Measurements from ENCODE around the gene ADA. TPM values are rescaled to one million over a fixed set of nuclear protein-coding genes. Genes with fewer than 3 reads are reported as not detected.

Gene ADA
- total RNA-seq, 4 donors from 2014 or later, result 7.6 to 14.5 (median 10.4) TPM

DNA sequence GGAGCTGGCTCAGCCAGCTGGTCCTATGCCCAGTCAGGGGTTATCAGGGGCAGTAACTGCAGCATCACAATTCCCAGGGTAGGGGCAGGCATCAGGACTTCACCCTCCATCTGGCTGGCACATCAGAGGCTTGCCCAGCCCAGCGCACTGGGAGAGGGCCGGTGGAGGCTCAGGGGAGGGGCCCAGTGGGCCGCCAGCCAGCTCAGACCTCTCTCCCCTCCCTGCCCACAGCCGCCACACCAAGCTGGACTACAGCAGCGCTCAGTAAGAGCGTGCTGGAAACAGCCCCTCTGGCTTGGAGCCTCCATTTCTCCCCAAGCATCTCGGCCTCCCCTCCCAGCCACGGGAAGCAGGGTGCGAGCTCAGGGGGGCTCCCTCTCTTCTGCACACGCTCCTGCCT, 22.0 kb downstream of the ADA start:
- ATAC-seq, result no peak
- Histone ChIP-seq H3K36me3 (peaks cover 0 to 15% of the 10 kb centered on the region in 2 donors), H3K4me3 (no peak overlapping the region), H3K9me3 (no peaks in the 10 kb centered on the region), H3K27me3 (no peaks in the 10 kb centered on the region), H3K27ac (no peak overlapping the region), H3K4me1 (peaks cover 0 to 28% (median 20%) of the 10 kb centered on the region in 3 donors)
- TF ChIP-seq POLR2A (IDR thresholded peaks at IDR 0.05) (no peak), POLR2AphosphoS5 (IDR thresholded peaks at IDR 0.05) (no peak), EP300 (IDR thresholded peaks at IDR 0.05) (no peak)
- TF ChIP-seq, protein P1, sequence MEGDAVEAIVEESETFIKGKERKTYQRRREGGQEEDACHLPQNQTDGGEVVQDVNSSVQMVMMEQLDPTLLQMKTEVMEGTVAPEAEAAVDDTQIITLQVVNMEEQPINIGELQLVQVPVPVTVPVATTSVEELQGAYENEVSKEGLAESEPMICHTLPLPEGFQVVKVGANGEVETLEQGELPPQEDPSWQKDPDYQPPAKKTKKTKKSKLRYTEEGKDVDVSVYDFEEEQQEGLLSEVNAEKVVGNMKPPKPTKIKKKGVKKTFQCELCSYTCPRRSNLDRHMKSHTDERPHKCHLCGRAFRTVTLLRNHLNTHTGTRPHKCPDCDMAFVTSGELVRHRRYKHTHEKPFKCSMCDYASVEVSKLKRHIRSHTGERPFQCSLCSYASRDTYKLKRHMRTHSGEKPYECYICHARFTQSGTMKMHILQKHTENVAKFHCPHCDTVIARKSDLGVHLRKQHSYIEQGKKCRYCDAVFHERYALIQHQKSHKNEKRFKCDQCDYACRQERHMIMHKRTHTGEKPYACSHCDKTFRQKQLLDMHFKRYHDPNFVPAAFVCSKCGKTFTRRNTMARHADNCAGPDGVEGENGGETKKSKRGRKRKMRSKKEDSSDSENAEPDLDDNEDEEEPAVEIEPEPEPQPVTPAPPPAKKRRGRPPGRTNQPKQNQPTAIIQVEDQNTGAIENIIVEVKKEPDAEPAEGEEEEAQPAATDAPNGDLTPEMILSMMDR (IDR thresholded peaks at IDR 0.05), result no peak
- whole genome bisulfite sequencing, 2 donors (ENCODE audit: low coverage in 1 of 2), result no CpG with 5 or more reads among the region's 10 CpGs

DNA sequence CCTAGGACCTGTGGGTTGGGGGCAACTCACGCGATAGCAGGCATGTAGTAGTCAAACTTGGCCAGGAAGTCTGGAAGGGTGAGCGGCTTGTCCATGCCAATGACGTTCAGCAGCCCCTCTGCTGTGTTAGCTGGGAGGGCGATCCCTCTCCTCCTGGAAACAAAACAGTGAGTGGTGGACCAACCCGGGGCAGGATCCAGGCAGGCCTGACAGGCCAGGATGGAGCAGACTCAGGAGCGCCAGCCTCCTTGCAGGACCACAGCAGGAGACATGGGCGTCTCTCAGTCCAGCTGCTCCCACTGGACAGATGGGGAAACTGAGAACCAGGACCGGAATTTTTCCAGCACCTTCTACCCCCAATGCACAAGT, 22.5 kb downstream of the ADA start:
- Histone ChIP-seq H3K27ac (no peak overlapping the region), H3K9me3 (no peaks in the 10 kb centered on the region), H3K4me1 (peaks cover 0 to 22% (median 17%) of the 10 kb centered on the region in 3 donors), H3K36me3 (peaks cover 0 to 20% of the 10 kb centered on the region in 2 donors), H3K4me3 (no peak overlapping the region), H3K27me3 (no peaks in the 10 kb centered on the region)
- WGBS, 2 donors (ENCODE audit: low coverage in 1 of 2), result no CpG with 5 or more reads among the region's 9 CpGs
- no peak for TF ChIP-seq POLR2AphosphoS5 (IDR thresholded peaks at IDR 0.05)
- TF ChIP-seq EP300 (IDR thresholded peaks at IDR 0.05), result no peak
- TF ChIP-seq, protein P1 (IDR thresholded peaks at IDR 0.05), result no peak
- TF ChIP-seq POLR2A (IDR thresholded peaks at IDR 0.05), result no peak
- no peak for ATAC-seq

DNA sequence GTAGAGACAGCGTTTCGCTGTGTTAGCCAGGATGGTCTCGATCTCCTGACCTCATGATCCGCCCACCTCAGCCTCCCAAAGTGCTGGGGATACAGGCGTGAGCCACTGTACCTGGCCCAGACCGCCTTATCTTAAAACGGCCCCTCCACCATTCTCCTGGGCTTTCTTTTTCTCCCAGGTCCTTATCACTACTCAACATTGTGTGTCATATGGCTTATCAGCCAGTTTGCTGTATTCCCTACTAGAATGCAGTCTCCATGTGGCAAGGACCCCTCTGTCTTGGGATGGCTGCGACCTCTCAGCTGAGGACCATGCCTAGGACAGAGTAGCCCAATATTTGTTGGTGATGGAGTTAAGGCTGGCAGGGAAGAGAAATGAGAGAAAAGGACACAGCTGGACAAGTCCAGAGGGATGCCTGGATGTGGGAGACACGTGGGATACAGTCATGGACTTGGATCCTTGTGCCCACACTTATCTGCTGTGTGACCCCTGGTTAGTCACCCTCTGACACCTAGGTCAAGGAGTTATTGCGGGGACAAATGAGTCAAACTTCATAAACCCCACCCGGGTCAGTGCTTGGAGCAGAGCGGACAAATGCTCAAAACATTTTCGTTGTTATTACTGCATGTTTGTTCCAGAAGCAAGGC, 24.0 kb downstream of the ADA start:
- TF ChIP-seq, protein P1 (IDR thresholded peaks at IDR 0.05), result no peak
- TF ChIP-seq EP300 (IDR thresholded peaks at IDR 0.05) (no peak), POLR2A (IDR thresholded peaks at IDR 0.05) (no peak), POLR2AphosphoS5 (IDR thresholded peaks at IDR 0.05) (no peak)
- peak; percentile 23 for ATAC-seq

DNA sequence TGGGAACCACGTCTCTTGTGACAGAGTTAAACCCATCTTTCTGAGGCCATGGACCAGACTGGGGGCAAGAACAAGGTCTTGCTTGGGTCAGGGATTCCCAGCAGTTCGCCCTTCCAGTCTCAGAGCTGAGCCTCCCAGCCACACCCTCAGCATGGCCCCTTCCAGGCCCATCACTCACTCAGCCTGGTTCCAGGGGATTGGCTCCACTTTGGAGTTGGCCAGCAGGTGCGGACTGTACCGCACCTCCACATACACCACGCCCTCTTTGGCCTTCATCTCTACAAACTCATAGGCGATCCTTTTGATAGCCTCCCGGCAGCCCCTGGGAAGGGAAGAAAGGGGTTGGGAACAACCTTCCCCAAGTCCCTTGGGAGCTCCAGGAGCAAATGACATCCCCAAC, 25.2 kb downstream of the ADA start:
- WGBS, 2 donors (ENCODE audit: low coverage in 1 of 2), result 95% methylated on average over 4 of the region's 7 CpGs; no CpG with 5 or more reads in 1 of the 2 donors
- Histone ChIP-seq H3K36me3 (peaks cover 0 to 45% of the 10 kb centered on the region in 2 donors), H3K4me3 (no peak overlapping the region), H3K27me3 (no peaks in the 10 kb centered on the region), H3K9me3 (no peaks in the 10 kb centered on the region), H3K4me1 (no peaks in the 10 kb centered on the region), H3K27ac (no peak overlapping the region)
- no peak for ATAC-seq
- TF ChIP-seq, protein P1 (IDR thresholded peaks at IDR 0.05), result no peak
- TF ChIP-seq POLR2A (IDR thresholded peaks at IDR 0.05) (no peak), EP300 (IDR thresholded peaks at IDR 0.05) (no peak), POLR2AphosphoS5 (IDR thresholded peaks at IDR 0.05) (no peak)

More for the DNA sequence above, 24.0 kb downstream of the ADA start:
- no peaks in the 10 kb centered on the region for H3K9me3 ChIP-seq
- H3K4me1 ChIP-seq, result peaks cover 0 to 8% (median 7%) of the 10 kb centered on the region in 3 donors
- WGBS, 2 donors (ENCODE audit: low coverage in 1 of 2), result 90 to 93% methylated on average over 8 to 11 of the region's 13 CpGs
- H3K27ac ChIP-seq, result no peak overlapping the region
- H3K4me3 ChIP-seq, result no peak overlapping the region
- peaks cover 0 to 33% of the 10 kb centered on the region in 2 donors for H3K36me3 ChIP-seq
- no peaks in the 10 kb centered on the region for H3K27me3 ChIP-seq

DNA sequence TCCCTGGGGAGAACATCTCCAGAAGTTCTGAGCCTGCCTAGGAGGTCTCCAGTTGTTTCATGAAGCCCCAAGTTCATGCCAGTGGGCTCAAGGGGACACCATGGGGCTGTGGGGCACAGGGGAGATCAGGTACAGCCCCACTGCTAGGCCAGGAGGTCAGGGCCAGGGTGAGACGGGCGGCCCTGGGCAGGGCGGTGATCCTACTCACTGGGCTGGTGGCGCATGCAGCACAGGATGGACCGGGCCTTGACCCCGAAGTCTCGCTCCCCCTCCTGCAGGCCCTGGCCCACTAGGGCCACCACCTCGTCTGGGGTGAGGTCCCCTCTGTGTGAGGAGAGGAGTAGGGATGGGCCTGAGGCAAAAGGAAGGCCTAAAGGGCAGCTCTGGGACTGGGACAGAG, 26.1 kb downstream of the ADA start:
- WGBS, 2 donors (ENCODE audit: low coverage in 1 of 2), result no CpG with 5 or more reads among the region's 8 CpGs

More for the DNA sequence above, 26.1 kb downstream of the ADA start:
- H3K4me1 ChIP-seq, result no peaks in the 10 kb centered on the region
- no peaks in the 10 kb centered on the region for H3K27me3 ChIP-seq
- TF ChIP-seq POLR2AphosphoS5 (IDR thresholded peaks at IDR 0.05) (no peak), POLR2A (IDR thresholded peaks at IDR 0.05) (no peak), EP300 (IDR thresholded peaks at IDR 0.05) (no peak)
- TF ChIP-seq, protein P1 (IDR thresholded peaks at IDR 0.05), result no peak
- peaks cover 0 to 54% of the 10 kb centered on the region in 2 donors for H3K36me3 ChIP-seq
- no peak overlapping the region for H3K27ac ChIP-seq
- H3K9me3 ChIP-seq, result no peaks in the 10 kb centered on the region
- no peak overlapping the region for H3K4me3 ChIP-seq
- ATAC-seq, result no peak
